NCI-H1092 treated with DMSO at 0.1 percent for 48 hours (cell line): ENCODE results near the gene DRD3.

Experiments
- DNase-seq: peaks from one replicate; lab custom pipeline; 2025; lab: John Stamatoyannopoulos, UW

DRD3 gene

GRCh38 chr3:114120211-114120610 is 58.6 kb downstream of the DRD3 start:
- no peak for DNase-seq

GRCh38 chr3:114119776-114120175 is 59.1 kb downstream of the DRD3 start:
- no peak for DNase-seq

GRCh38 chr3:114115143-114115542 is 63.7 kb downstream of the DRD3 start:
- no peak for DNase-seq

GRCh38 chr3:114114719-114115118 is 64.1 kb downstream of the DRD3 start:
- DNase-seq = no peak

GRCh38 chr3:114112696-114113095 is 66.2 kb downstream of the DRD3 start:
- DNase-seq = no peak

- no peak for DNase-seq
Observed at GRCh38 chr3:114111060-114111770, 67.6 kb downstream of the DRD3 start.

GRCh38 chr3:114110439-114110838 is 68.4 kb downstream of the DRD3 start:
- no peak for DNase-seq

GRCh38 chr3:114108137-114108536 is 70.7 kb downstream of the DRD3 start:
- DNase-seq = no peak

GRCh38 chr3:114104414-114104813 is 74.4 kb downstream of the DRD3 start:
- DNase-seq = no peak

GRCh38 chr3:114103858-114104257 is 75.0 kb downstream of the DRD3 start:
- no peak for DNase-seq

GRCh38 chr3:114103181-114103580 is 75.7 kb downstream of the DRD3 start:
- DNase-seq = no peak

GRCh38 chr3:114101101-114101500 is 77.8 kb downstream of the DRD3 start:
- no peak for DNase-seq

GRCh38 chr3:114095796-114096195 is 83.1 kb downstream of the DRD3 start:
- DNase-seq = no peak

- DNase-seq = no peak
Observed at GRCh38 chr3:114093596-114093995, 85.3 kb downstream of the DRD3 start.

GRCh38 chr3:114093016-114093380 is 85.9 kb downstream of the DRD3 start:
- DNase-seq = no peak

GRCh38 chr3:114092151-114093015 is 86.5 kb downstream of the DRD3 start:
- DNase-seq = no peak

GRCh38 chr3:114089675-114090074 is 89.2 kb downstream of the DRD3 start:
- DNase-seq = no peak

- no peak for DNase-seq
Observed at GRCh38 chr3:114086356-114086755, 92.5 kb downstream of the DRD3 start.

- DNase-seq = no peak
Observed at GRCh38 chr3:114083112-114083511, 95.7 kb downstream of the DRD3 start.

- DNase-seq = no peak
Observed at GRCh38 chr3:114081037-114081436, 97.8 kb downstream of the DRD3 start.

- DNase-seq = no peak
Observed at GRCh38 chr3:114080201-114080600, 98.7 kb downstream of the DRD3 start.

GRCh38 chr3:114079761-114080160 is 99.1 kb downstream of the DRD3 start:
- no peak for DNase-seq

- no peak for DNase-seq
Observed at GRCh38 chr3:114078126-114078525, 100.7 kb downstream of the DRD3 start.
